Left renal cortex interstitium (tissue), 4 donors: Measurements from ENCODE around the gene CAMSAP3. TPM values are rescaled to one million over a fixed set of nuclear protein-coding genes. Genes with fewer than 3 reads are reported as not detected.
"Not testable (repeated sequence)": the region's sequence is repeated elsewhere in the genome, so short reads cannot be mapped to it uniquely, and the experiment has no call there.

Experiments used
- DNase-seq, 4 donors: peaks; one replicate each; pipeline ENCODE4 v3.0.0-alpha.2; 2013; ENCODE audit warnings: low read depth in 4 of 4, low spot score in 2 of 4, missing footprints in 1 of 4
- polyA plus RNA-seq, 4 donors: library from polyadenylated mRNA; unstranded; fragments of 120-200 nt; gene quantifications; one replicate each; pipeline ENCODE4 v1.2.1, GENCODE V29; 2013; ENCODE audit not compliant: insufficient read length in 4 of 4

CAMSAP3 gene
- polyA plus RNA-seq, 4 donors = 12.3 to 30.3 (median 22.0) TPM

- peak; percentile 97 to 98 (median 98) for DNase-seq
Observed at GRCh38 chr19:7629347-7630054, 33.8 kb downstream of the CAMSAP3 start, which contains the start of the genes PET100 and XAB2. PET100 (plus strand) TSS chr19:7629793; CDS start chr19:7629834, 41 bp downstream. XAB2 (minus strand) TSS chr19:7629545; CDS start chr19:7629527, 18 bp downstream.

- DNase-seq = no peak
Observed at GRCh38 chr19:7631577-7631976, 35.9 kb downstream of the CAMSAP3 start.

- DNase-seq = no peak
Observed at GRCh38 chr19:7632340-7633203, 36.9 kb downstream of the CAMSAP3 start.

- no peak for DNase-seq
Observed at GRCh38 chr19:7633698-7634097, 38.0 kb downstream of the CAMSAP3 start, which contains the start of gene PCP2. PCP2 (minus strand) TSS chr19:7633719; CDS start chr19:7633457, 262 bp downstream.

GRCh38 chr19:7635670-7636069, 40.0 kb downstream of the CAMSAP3 start:
- DNase-seq = no peak

GRCh38 chr19:7636317-7636690, 40.6 kb downstream of the CAMSAP3 start:
- DNase-seq = no peak

GRCh38 chr19:7636691-7637373, 41.2 kb downstream of the CAMSAP3 start, which contains the start of gene STXBP2:
STXBP2 (plus strand) TSS chr19:7637110; CDS start chr19:7637150, 40 bp downstream.
- peak in 1 of 4 donors; percentile 37 for DNase-seq

GRCh38 chr19:7637374-7638256, 42.0 kb downstream of the CAMSAP3 start:
- no peak for DNase-seq

GRCh38 chr19:7638802-7639465, 43.3 kb downstream of the CAMSAP3 start:
- no peak for DNase-seq

GRCh38 chr19:7639863-7640348, 44.2 kb downstream of the CAMSAP3 start:
- DNase-seq = no peak

GRCh38 chr19:7640803-7641202, 45.1 kb downstream of the CAMSAP3 start:
- no peak for DNase-seq

GRCh38 chr19:7641290-7642276, 45.9 kb downstream of the CAMSAP3 start:
- no peak for DNase-seq

GRCh38 chr19:7642295-7643030, 46.8 kb downstream of the CAMSAP3 start:
- no peak for DNase-seq

GRCh38 chr19:7643031-7643415, 47.4 kb downstream of the CAMSAP3 start:
- no peak for DNase-seq

- DNase-seq = not testable (repeated sequence)
Observed at GRCh38 chr19:7643629-7644549, 48.2 kb downstream of the CAMSAP3 start.

- no peak for DNase-seq
Observed at GRCh38 chr19:7644550-7644877, 48.9 kb downstream of the CAMSAP3 start.
